ENCODE data around the gene SULT1B1.

SULT1B1 gene

GRCh38 chr4:69748173-69748572 is 12.2 kb downstream of the SULT1B1 start:
- DNase-seq = no peak

DNA sequence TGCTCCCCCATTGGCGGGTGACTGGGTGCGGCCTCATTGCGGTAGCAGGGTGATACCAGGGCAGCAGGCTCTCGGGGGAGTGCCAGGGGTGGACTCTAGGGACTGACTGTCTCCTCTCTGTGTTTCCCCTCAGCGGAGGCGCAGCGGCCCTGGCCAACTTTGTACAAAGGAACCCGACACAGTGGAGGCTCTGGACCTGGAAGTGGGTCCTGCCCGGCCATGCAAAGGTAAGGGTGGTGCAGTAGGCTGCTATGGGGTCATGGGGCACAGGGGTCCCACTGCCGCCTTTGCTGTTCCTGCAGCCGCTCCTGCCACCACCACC is 16.3 kb downstream of the SULT1B1 start:
- no peak for DNase-seq

- no peak for DNase-seq
Measured at GRCh38 chr4:69743476-69744156, 16.8 kb downstream of the SULT1B1 start.

- no peak for DNase-seq
Measured at GRCh38 chr4:69742596-69742995, 17.8 kb downstream of the SULT1B1 start.

DNA sequence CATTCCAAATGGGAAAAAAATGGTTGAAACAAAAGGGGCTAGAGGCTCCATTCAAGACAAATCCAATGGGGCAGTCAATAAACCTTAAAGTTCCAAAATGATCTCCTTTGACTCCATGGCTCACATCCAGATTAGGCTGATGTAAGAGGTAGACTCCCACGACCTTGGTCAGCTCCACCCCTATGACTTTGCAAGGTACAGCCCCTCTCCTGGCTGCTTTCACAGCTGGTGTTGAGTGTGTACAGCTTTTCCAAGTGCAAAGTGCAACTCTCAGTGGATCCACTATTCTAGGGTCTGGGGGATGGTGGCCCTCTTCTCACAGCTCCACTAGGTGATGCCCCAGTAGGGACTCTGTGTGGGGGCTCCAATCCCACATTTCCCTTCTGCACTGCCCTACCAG is 21.5 kb downstream of the SULT1B1 start:
- DNase-seq = no peak

- no peak for DNase-seq
Measured at GRCh38 chr4:69735119-69735518, 25.3 kb downstream of the SULT1B1 start.

DNA sequence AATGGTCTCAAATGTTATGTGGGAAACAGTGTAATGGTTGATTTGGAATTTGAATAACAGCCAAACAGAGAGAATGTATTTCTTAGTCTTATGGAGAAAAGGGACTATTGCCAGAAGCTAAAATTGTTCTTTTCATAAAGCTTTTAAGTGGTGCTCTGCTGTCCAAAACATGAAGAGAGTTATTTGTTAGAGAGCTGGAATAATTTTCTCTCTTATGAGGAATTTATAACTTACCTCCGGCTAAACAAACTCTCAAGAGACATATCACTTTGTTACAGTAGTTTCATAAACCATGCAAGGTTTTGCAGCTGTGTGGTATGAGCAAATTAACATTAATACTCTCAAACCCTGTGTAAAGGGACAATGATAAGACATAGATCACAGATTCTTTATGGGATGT is 28.6 kb downstream of the SULT1B1 start:
- peak; percentile 73 for DNase-seq

DNA sequence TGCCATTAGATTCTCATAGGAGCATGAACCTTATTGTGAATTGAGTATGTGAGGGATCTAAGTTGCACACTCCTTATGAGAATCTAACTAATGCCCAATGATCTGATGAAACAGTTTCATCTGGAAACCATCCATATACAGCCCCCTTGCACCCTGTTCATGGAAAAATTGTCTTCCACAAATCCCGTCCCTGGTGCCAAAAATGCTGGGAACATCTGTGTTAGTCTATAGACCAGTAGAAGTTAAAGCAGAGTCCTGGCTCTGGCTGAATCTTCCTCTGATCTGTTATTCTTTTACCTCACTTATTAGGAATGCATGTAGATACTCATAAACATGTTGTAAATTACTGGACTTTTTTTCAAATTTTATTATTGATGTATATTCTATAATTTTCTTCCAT is 29.2 kb downstream of the SULT1B1 start:
- peak; percentile 69 for DNase-seq

- DNase-seq = no peak
Measured at GRCh38 chr4:69730002-69730401, 30.4 kb downstream of the SULT1B1 start.

DNA sequence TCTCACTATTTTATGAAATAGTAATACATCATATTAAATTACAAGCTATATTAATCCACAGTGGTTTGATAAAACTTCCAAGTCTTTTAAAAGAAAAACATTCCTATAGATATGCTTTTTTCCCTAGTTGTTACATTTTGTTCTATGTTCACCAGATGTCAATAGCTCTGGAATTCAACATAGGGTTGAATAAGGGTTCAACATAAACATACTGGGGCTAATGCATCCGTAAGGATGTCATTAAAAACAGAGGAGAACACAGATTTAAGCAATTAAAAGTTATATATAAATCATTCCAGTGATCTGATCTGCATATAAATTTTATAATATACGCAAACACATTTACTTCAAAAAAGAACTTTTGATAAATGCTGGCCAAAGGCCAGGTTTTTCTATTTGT is 32.5 kb downstream of the SULT1B1 start:
- DNase-seq = peak; percentile 52

DNA sequence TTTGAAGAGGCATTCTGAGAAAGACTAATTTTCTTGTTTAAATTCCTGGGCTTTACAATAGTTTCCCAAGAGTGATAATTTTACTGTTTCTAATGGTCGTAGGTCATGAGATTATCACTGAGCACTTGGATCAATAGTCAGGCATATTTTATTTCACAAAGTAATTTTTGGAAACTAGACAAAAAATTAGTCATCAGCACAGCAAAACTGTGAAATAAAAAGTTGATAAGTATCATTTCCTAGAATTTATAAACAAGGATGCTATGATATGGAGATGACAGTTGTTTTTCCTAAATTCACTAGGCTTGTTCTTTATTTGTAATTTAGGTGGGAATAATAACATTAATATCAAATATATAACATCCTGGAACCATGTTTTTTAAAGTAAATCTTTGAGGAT is 33.0 kb downstream of the SULT1B1 start:
- DNase-seq = peak; percentile 45

- no peak for DNase-seq
Measured at GRCh38 chr4:69726971-69727370, 33.4 kb downstream of the SULT1B1 start.

- DNase-seq = no peak
Measured at GRCh38 chr4:69718396-69719271, 41.8 kb downstream of the SULT1B1 start.

GRCh38 chr4:69717778-69718177 is 42.6 kb downstream of the SULT1B1 start:
- DNase-seq = no peak

GRCh38 chr4:69716654-69717053 is 43.8 kb downstream of the SULT1B1 start:
- no peak for DNase-seq

DNA sequence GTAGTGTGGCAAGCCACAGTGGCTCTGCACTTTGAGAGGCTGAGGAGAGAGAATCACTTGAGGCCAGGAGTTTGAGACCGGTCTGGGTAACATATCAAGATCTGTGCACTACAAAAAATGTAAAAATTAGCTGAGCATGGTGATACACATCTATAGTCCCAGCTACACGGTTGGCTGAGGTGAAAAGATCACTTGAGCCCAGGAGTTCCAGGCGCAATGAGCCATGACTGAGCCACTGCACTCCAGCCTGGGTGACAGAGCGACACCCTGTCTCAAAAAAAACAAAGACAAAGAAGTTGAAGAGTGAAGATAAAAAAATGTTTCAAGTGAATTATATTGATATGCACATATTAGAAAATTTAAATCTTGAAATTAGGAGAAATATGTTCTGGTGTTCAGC is 46.3 kb downstream of the SULT1B1 start:
- no peak for DNase-seq

DNA sequence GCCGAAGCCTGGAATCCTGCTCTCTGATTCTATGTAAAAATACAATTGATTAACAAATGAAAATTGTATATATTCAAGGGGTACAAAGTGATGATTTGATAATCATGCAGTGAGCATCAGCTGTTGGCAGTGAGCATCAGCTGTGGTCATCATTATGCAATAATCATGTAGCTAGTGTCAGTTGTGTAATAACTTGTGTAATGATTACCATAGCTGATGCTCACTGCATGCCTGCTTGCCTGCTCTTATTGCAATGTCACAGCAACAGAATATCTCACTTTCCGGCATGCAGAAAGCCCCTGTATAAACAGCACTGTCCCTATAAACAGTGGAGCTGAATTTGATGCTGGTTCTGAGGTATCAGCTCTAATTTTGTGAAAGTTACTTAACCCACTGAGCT is 46.8 kb downstream of the SULT1B1 start:
- DNase-seq = no peak

GRCh38 chr4:69710580-69710979 is 49.8 kb downstream of the SULT1B1 start:
- no peak for DNase-seq

DNA sequence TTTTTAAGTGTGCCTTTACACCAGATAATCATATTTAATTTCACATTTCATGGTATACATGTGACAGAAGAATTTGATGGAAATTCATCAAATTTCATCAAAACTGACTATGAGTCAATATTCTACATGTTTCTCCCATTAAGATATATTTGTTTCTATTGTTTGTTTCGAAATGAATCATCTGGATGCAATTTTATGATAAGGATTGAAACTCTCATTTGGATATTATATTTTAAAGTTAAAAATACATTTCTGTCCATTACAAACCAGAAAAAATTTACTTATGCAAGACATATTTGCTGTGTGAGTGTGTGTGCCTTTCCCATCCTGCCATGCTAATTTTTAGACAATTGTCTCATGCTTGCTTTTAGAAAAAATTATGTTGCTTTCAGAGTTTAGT is 52.2 kb downstream of the SULT1B1 start:
- DNase-seq = no peak

- peak; percentile 22 for DNase-seq
Measured at GRCh38 chr4:69707807-69708206, 52.6 kb downstream of the SULT1B1 start.

DNA sequence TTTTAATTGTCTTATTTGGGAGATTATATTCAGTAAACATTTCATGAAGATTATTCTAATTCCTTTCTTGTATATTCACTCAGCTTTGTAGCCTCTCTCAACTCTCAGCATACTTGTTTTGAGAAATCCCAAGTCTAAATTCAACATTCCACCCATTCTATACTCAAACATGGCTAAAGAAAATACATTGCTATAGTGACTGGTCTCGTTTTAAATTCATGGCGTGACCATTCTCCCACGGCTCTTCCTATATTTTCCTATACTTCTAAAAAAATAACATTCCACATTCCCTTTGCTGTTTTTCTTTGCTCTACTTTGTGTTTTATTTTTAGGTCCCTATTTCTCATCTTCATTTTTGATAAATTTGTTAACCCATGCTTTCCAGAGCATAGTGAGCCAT is 58.2 kb downstream of the SULT1B1 start:
- DNase-seq = no peak

GRCh38 chr4:69701696-69702095 is 58.7 kb downstream of the SULT1B1 start:
- no peak for DNase-seq

- DNase-seq = no peak
Measured at GRCh38 chr4:69697536-69698242, 62.7 kb downstream of the SULT1B1 start.

DNA sequence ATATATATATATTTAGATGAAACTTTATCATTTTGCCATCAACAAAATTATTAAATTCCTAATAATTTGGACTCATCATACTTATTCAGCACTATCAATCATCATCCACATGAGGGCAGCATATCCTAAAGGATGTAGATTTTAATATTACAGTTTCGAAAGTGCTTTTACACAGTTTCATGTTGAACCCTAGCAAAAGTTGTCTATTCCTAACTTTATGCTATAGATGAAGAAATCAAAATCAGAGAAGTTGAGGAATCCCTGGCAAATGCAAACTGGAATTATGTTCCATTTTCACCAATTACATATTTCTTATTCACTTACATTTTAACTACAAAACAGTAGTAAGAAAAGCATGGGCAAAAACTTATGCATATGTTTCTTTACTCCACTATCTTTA is 70.8 kb downstream of the SULT1B1 start:
- peak; percentile 76 for DNase-seq

All from eye (tissue), 1 donor.